D341Med (cell line): ENCODE measurements around the gene DDX20.

Source experiments
- DNase-seq: peaks from one replicate; pipeline ENCODE4 v3.0.0; 2012; ENCODE audit warnings: low spot score

Gene DDX20

GRCh38 chr1:111755331-111756123, at the start of gene DDX20:
Gene DDX20, plus strand, starts transcription at chr1:111755901. Its CDS starts 24 bp downstream, at chr1:111755925.
- peak; percentile 95 for DNase-seq

GRCh38 chr1:111706921-111707320, 48.8 kb upstream of the DDX20 start:
- DNase-seq: no peak

GRCh38 chr1:111707906-111708305, 47.8 kb upstream of the DDX20 start:
- DNase-seq: no peak

- DNase-seq: no peak
These were observed 45.7 kb upstream of the DDX20 start for GRCh38 chr1:111709986-111710385.

- no peak for DNase-seq
These were observed 39.4 kb upstream of the DDX20 start for GRCh38 chr1:111716333-111716732.

- no peak for DNase-seq
These were observed 38.3 kb upstream of the DDX20 start for GRCh38 chr1:111717450-111717849.

- no peak for DNase-seq
These were observed 36.6 kb upstream of the DDX20 start for GRCh38 chr1:111719135-111719534.

GRCh38 chr1:111719674-111720132, 36.0 kb upstream of the DDX20 start:
- DNase-seq: no peak

- DNase-seq: no peak
These were observed 35.3 kb upstream of the DDX20 start for GRCh38 chr1:111720274-111720976.

GRCh38 chr1:111720977-111721786, 34.5 kb upstream of the DDX20 start:
- DNase-seq: no peak

- DNase-seq: no peak
These were observed 32.5 kb upstream of the DDX20 start for GRCh38 chr1:111723091-111723806.

GRCh38 chr1:111723871-111724270, 31.8 kb upstream of the DDX20 start:
- no peak for DNase-seq

GRCh38 chr1:111725192-111725591, 30.5 kb upstream of the DDX20 start:
- DNase-seq: peak; percentile 58

- no peak for DNase-seq
These were observed 28.6 kb upstream of the DDX20 start for GRCh38 chr1:111727056-111727455.

GRCh38 chr1:111729271-111729921, 26.3 kb upstream of the DDX20 start:
- peak; percentile 78 for DNase-seq

GRCh38 chr1:111729946-111730681, 25.6 kb upstream of the DDX20 start:
- no peak for DNase-seq

GRCh38 chr1:111730706-111731105, 25.0 kb upstream of the DDX20 start:
- no peak for DNase-seq

GRCh38 chr1:111731956-111732355, 23.7 kb upstream of the DDX20 start:
- no peak for DNase-seq

GRCh38 chr1:111732718-111733117, 23.0 kb upstream of the DDX20 start:
- no peak for DNase-seq

- DNase-seq: no peak
These were observed 22.3 kb upstream of the DDX20 start for GRCh38 chr1:111733183-111733991.
